ENCODE results near the gene RNASEH2A.

GRCh38 chr19:12777217-12778016 lies 29.0 kb upstream of the RNASEH2A start:
- peak; percentile 81 to 98 (median 96) for TF ChIP-seq CTCF (IDR thresholded peaks at IDR 0.05)
- TF ChIP-seq POLR2AphosphoS5 (IDR thresholded peaks at IDR 0.05; ENCODE audit: insufficient read depth in 1 of 2, low read depth in 1 of 2) = peak; percentile 53 to 76
- no peak for TF ChIP-seq POLR2A (IDR thresholded peaks at IDR 0.05)
